ENCODE data around the gene AMZ1.

AMZ1 gene

GRCh38 chr7:2687881-2688318, at the start of gene AMZ1:
Gene AMZ1 (plus strand): TSS chr7:2688202. CDS start chr7:2700452, 12,250 bp downstream.
- Histone ChIP-seq H3K27me3 (replicated peaks; ENCODE audit: control insufficient read depth, insufficient read depth, low read length) (peaks cover 10% of the 10 kb centered on the region), H3K9ac (ENCODE audit: low read length) (no peak within 1 kb of the TSS), H3K4me3 (ENCODE audit: low read length) (no peak within 1 kb of the TSS), H3K9me3 (ENCODE audit: control insufficient read depth, low read length) (no peaks in the 10 kb centered on the region), H3K36me3 (ENCODE audit: control insufficient read depth, insufficient read depth, low read length, severe bottlenecking) (no peaks in the 10 kb centered on the region), H3K4me1 (ENCODE audit: control insufficient read depth, insufficient read depth, low read length) (peaks cover 9% of the 10 kb centered on the region)
- DNase-seq (ENCODE audit: low read depth): peak; percentile 72

- DNase-seq (ENCODE audit: low read depth): peak; percentile 95
- H3K4me1 ChIP-seq (ENCODE audit: control insufficient read depth, insufficient read depth, low read length): peaks cover 61% of the 10 kb centered on the region
- no peaks in the 10 kb centered on the region for H3K9me3 ChIP-seq (ENCODE audit: control insufficient read depth, low read length)
These were observed 49.6 kb upstream of the AMZ1 start for GRCh38 chr7:2638224-2638991.

DNA sequence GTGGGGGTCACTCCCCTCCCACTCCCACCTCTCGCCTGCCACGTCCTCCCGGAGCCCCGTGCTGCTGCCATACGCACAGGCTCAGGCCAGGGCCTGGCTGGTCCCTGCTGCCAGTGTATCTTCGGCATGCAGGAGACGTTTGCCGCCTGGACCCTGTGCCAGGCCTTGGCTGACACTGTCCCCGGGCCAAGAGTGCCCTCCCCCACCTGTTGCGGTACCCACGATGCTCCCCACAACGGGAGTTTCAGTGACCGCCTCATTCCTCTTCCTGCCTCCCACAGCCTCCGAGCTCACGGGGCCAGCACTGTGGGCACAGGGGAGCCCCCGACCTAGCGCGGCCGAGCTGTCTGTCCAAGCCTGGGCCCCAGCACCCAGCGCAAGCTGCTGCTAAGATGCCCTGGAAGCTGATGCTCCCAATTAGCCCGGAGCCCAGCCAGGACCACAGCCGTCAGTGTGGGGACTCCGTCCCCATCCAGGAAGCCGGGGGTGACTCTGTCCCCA, 48.8 kb upstream of the AMZ1 start:
- H3K27me3 ChIP-seq (replicated peaks; ENCODE audit: control insufficient read depth, insufficient read depth, low read length): no peaks in the 10 kb centered on the region
- no peak overlapping the region for H3K4me3 ChIP-seq (ENCODE audit: low read length)
- H3K36me3 ChIP-seq (ENCODE audit: control insufficient read depth, insufficient read depth, low read length, severe bottlenecking): no peaks in the 10 kb centered on the region
- DNase-seq (ENCODE audit: low read depth): no peak
- H3K4me1 ChIP-seq (ENCODE audit: control insufficient read depth, insufficient read depth, low read length): peaks cover 54% of the 10 kb centered on the region
- no peaks in the 10 kb centered on the region for H3K9me3 ChIP-seq (ENCODE audit: control insufficient read depth, low read length)
- H3K9ac ChIP-seq (ENCODE audit: low read length): peak overlapping the region; percentile 59

More at GRCh38 chr7:2638224-2638991, 49.6 kb upstream of the AMZ1 start:
- Histone ChIP-seq H3K27me3 (replicated peaks; ENCODE audit: control insufficient read depth, insufficient read depth, low read length) (no peaks in the 10 kb centered on the region), H3K9ac (ENCODE audit: low read length) (peak overlapping the region; percentile 59), H3K4me3 (ENCODE audit: low read length) (no peak overlapping the region), H3K36me3 (ENCODE audit: control insufficient read depth, insufficient read depth, low read length, severe bottlenecking) (no peaks in the 10 kb centered on the region)

DNA sequence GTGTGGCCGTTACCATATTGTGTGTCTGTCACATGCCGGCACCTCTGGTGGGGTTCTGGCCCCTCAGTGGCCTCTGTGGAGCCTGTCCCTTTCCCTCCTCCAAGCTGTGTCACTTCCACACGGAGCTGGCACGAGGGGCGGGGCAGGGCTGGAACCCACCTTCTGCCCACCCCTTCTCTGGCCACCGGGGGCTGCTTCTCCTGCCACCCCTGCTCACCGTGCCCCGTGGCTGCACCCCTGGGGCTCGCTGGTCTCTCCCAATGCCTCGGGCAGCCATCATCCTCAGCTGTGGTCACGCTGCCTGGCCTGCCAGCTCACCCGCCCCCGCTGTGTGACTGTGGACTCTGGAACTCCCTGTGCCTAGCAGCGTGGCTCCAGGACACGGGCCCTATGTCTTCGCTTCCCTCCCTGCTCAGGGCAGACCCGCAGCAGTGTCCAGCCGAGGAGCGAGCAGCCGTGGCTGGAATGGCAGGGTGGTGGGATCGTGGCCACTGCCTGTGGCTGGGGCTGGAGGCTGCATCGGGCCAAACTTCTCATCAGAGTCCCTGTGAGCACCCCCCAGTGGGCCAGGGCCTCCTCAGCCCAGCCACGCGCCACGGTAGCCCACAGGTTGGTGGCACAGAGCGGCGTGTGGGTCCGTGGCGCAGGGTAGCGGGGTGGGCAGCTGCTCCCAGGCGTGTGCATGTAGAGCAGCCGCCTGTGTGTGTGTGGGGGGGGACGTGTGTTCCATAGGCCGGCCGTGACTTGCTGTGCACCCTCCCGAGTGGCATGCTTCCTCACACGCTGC, 48.1 kb upstream of the AMZ1 start:
- Histone ChIP-seq H3K4me3 (ENCODE audit: low read length) (no peak overlapping the region), H3K27me3 (replicated peaks; ENCODE audit: control insufficient read depth, insufficient read depth, low read length) (no peaks in the 10 kb centered on the region), H3K36me3 (ENCODE audit: control insufficient read depth, insufficient read depth, low read length, severe bottlenecking) (no peaks in the 10 kb centered on the region), H3K9me3 (ENCODE audit: control insufficient read depth, low read length) (no peaks in the 10 kb centered on the region), H3K9ac (ENCODE audit: low read length) (no peak overlapping the region), H3K4me1 (ENCODE audit: control insufficient read depth, insufficient read depth, low read length) (peaks cover 48% of the 10 kb centered on the region)
- DNase-seq (ENCODE audit: low read depth): no peak

DNA sequence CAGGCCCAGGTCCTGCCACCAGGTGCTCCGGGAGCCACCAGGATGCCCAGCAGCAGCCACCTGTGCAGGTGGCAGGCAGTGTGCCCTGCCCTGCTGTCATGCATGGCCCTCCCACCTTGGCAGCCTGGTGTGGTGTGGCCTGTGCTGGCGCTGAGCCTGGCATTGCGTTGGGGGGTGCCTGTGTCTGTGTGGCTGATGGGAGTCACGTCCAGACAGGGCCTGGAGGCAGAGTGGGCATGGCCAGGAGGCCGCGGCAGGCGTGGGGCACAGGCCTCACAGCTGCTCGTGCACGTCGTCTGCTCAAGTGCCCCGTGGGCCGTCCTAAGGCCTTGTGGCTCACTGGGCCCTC, 47.5 kb upstream of the AMZ1 start:
- Histone ChIP-seq H3K27me3 (replicated peaks; ENCODE audit: control insufficient read depth, insufficient read depth, low read length) (no peaks in the 10 kb centered on the region), H3K9ac (ENCODE audit: low read length) (peak overlapping the region; percentile 66), H3K4me1 (ENCODE audit: control insufficient read depth, insufficient read depth, low read length) (peaks cover 44% of the 10 kb centered on the region), H3K36me3 (ENCODE audit: control insufficient read depth, insufficient read depth, low read length, severe bottlenecking) (no peaks in the 10 kb centered on the region), H3K9me3 (ENCODE audit: control insufficient read depth, low read length) (no peaks in the 10 kb centered on the region), H3K4me3 (ENCODE audit: low read length) (no peak overlapping the region)
- no peak for DNase-seq (ENCODE audit: low read depth)

DNA sequence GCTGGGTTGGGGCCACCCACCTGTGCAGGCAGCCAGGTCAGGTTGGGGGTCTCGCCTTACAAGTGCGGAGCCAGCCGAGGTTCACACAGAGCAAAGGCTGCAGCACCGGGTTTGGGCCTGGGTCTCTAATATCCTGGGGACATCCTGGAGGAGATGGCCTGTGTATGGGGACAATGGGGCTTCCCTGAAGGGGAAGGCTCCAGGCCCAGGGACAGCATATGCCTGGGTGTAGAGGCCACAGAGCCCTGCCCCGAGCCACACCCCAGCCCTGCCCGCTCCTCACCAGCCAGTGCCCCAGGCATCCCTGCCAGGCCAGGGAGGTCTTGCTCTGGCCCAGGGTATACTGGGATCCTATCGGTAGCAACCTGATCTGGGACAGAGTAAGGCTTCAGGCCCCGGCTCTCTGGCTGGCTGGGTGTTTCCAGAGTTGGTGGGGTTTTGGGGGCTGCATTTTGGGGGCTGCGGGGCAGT, 47.1 kb upstream of the AMZ1 start:
- Histone ChIP-seq H3K27me3 (replicated peaks; ENCODE audit: control insufficient read depth, insufficient read depth, low read length) (no peaks in the 10 kb centered on the region), H3K4me1 (ENCODE audit: control insufficient read depth, insufficient read depth, low read length) (peaks cover 43% of the 10 kb centered on the region), H3K36me3 (ENCODE audit: control insufficient read depth, insufficient read depth, low read length, severe bottlenecking) (no peaks in the 10 kb centered on the region), H3K9ac (ENCODE audit: low read length) (peak overlapping the region; percentile 66), H3K4me3 (ENCODE audit: low read length) (no peak overlapping the region), H3K9me3 (ENCODE audit: control insufficient read depth, low read length) (no peaks in the 10 kb centered on the region)
- DNase-seq (ENCODE audit: low read depth): no peak

- Histone ChIP-seq H3K36me3 (ENCODE audit: control insufficient read depth, insufficient read depth, low read length, severe bottlenecking) (no peaks in the 10 kb centered on the region), H3K4me1 (ENCODE audit: control insufficient read depth, insufficient read depth, low read length) (peaks cover 39% of the 10 kb centered on the region), H3K9ac (ENCODE audit: low read length) (peak overlapping the region; percentile 66), H3K9me3 (ENCODE audit: control insufficient read depth, low read length) (no peaks in the 10 kb centered on the region), H3K27me3 (replicated peaks; ENCODE audit: control insufficient read depth, insufficient read depth, low read length) (no peaks in the 10 kb centered on the region), H3K4me3 (ENCODE audit: low read length) (peak overlapping the region; percentile 61)
- DNase-seq (ENCODE audit: low read depth): peak; percentile 98
These were observed 46.3 kb upstream of the AMZ1 start for GRCh38 chr7:2641406-2642393.

- DNase-seq (ENCODE audit: low read depth): no peak
- H3K9me3 ChIP-seq (ENCODE audit: control insufficient read depth, low read length): no peaks in the 10 kb centered on the region
These were observed 44.4 kb upstream of the AMZ1 start for GRCh38 chr7:2643386-2644219.

GRCh38 chr7:2644220-2644561, 43.8 kb upstream of the AMZ1 start:
- no peak overlapping the region for H3K9ac ChIP-seq (ENCODE audit: low read length)
- no peaks in the 10 kb centered on the region for H3K27me3 ChIP-seq (replicated peaks; ENCODE audit: control insufficient read depth, insufficient read depth, low read length)
- no peak for DNase-seq (ENCODE audit: low read depth)
- no peak overlapping the region for H3K4me3 ChIP-seq (ENCODE audit: low read length)
- no peaks in the 10 kb centered on the region for H3K9me3 ChIP-seq (ENCODE audit: control insufficient read depth, low read length)
- peaks cover 12% of the 10 kb centered on the region for H3K36me3 ChIP-seq (ENCODE audit: control insufficient read depth, insufficient read depth, low read length, severe bottlenecking)
- peaks cover 19% of the 10 kb centered on the region for H3K4me1 ChIP-seq (ENCODE audit: control insufficient read depth, insufficient read depth, low read length)

More at GRCh38 chr7:2643386-2644219, 44.4 kb upstream of the AMZ1 start:
- H3K4me3 ChIP-seq (ENCODE audit: low read length): no peak overlapping the region
- peaks cover 12% of the 10 kb centered on the region for H3K36me3 ChIP-seq (ENCODE audit: control insufficient read depth, insufficient read depth, low read length, severe bottlenecking)
- H3K9ac ChIP-seq (ENCODE audit: low read length): no peak overlapping the region
- H3K27me3 ChIP-seq (replicated peaks; ENCODE audit: control insufficient read depth, insufficient read depth, low read length): no peaks in the 10 kb centered on the region
- H3K4me1 ChIP-seq (ENCODE audit: control insufficient read depth, insufficient read depth, low read length): peaks cover 25% of the 10 kb centered on the region

Measured in adipocyte (in vitro differentiated cells).